A673 (cell line): ENCODE measurements around the gene GNAS-AS1.

Source experiments
- EZH2 ChIP-seq: fragments of 200-600 bp; sonication (generic); IDR thresholded peaks from 2 replicates; pipeline ENCODE4 v1.6.1; 2017; ENCODE audit warnings: borderline replicate concordance, low read depth, mild to moderate bottlenecking, mixed read lengths, antibody characterized with exemption, low read length; ENCODE audit not compliant: poor library complexity, severe bottlenecking
- TF ChIP-seq, protein P1 (sequence below): fragments of 300-800, 200-600 bp; sonication (generic); conservative IDR thresholded peaks from 2 replicates; pipeline ENCODE4 v1.5.1; 2017; ENCODE audit warnings: low read depth, mild to moderate bottlenecking, antibody characterized with exemption, low read length, moderate library complexity, mixed read lengths

DNA sequence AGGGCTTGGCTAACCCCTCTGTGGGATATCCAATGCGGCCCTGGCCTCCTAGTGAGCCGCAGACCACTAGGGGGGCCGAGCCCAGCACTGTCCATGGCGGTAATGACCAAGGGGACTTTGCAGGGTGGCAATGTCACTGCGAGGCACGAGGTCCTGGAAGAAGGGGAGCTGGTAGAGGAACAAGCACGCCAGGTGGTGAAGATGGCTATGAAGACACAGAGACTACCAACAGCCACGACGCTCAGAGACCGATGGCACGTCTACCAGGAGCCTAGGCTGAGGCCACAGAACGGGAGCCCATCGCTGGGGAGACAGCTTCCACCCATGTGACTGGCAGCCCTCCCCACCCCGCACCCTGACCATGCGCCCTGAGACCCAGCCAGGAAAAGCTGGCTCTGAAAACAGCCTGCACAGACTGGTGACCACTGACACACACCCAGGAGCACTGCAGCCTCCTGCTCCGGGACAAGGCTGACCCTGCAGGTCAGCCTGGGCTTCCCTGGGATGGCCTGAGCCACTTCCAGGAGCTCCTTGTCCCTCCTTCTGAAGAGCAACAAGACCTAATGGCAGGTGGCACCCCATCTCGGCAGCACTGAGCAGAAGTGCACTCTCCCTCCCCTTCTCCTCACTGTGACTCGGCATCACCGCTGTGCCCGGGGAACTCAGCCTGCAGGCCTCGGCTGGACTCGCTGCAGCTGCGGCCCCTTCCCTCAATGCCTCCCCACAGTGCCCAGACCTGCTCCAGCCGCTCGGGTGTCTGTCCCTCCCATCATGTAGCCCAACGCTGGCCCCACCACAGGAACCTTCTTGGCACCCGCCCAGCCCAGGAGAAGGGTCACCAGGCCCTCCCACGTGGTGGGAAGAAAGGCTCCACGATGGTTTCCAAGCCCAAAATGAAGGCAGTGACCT lies 56.9 kb downstream of the GNAS-AS1 start:
- TF ChIP-seq, protein P1, sequence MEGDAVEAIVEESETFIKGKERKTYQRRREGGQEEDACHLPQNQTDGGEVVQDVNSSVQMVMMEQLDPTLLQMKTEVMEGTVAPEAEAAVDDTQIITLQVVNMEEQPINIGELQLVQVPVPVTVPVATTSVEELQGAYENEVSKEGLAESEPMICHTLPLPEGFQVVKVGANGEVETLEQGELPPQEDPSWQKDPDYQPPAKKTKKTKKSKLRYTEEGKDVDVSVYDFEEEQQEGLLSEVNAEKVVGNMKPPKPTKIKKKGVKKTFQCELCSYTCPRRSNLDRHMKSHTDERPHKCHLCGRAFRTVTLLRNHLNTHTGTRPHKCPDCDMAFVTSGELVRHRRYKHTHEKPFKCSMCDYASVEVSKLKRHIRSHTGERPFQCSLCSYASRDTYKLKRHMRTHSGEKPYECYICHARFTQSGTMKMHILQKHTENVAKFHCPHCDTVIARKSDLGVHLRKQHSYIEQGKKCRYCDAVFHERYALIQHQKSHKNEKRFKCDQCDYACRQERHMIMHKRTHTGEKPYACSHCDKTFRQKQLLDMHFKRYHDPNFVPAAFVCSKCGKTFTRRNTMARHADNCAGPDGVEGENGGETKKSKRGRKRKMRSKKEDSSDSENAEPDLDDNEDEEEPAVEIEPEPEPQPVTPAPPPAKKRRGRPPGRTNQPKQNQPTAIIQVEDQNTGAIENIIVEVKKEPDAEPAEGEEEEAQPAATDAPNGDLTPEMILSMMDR, result no peak
- TF ChIP-seq EZH2, result no peak
